ENCODE results near the gene LRMDA. TPM values are rescaled to one million over a fixed set of nuclear protein-coding genes. Genes with fewer than 3 reads are reported as not detected.

Gene LRMDA
- total and polyA plus RNA-seq, 10 of the 15 experiments (the other 5 are each of a cell fraction or from before 2014, with no cell fraction given): 0.07 to 0.54 (median 0.29) TPM; not detected in 4

GRCh38 chr10:76218035-76218434 lies 786.6 kb downstream of the LRMDA start:
- CTCF ChIA-PET: interaction anchor here (1.0 kb wide), 1 partner anchor 10 kb away, joined by 3 read pairs; no protein-coding TSS in a partner anchor
- H3K4me1 ChIP-seq (ENCODE audit: control insufficient read depth, insufficient read depth, low read length): no peaks in the 10 kb centered on the region
- H3K79me2 ChIP-seq (ENCODE audit: control insufficient read depth, insufficient read depth, low read length): no peaks in the 10 kb centered on the region
- no peaks in the 10 kb centered on the region for H3K27me3 ChIP-seq (replicated peaks in 1 of 2; ENCODE audit: control insufficient read depth in 2 of 2, insufficient read depth in 2 of 2, low read length in 1 of 2)
- no peak overlapping the region for H2AFZ ChIP-seq (ENCODE audit: control insufficient read depth, low read depth, low read length)
- ATAC-seq (no peak), FAIRE-seq (no peak), DNase-seq (ENCODE audit: low read depth, low spot score) (no peak)
- H3K9ac ChIP-seq (ENCODE audit: control insufficient read depth, insufficient read depth, low read length): no peak overlapping the region
- H3K36me3 ChIP-seq (ENCODE audit: control insufficient read depth in 2 of 2, insufficient read depth in 2 of 2, low read length in 1 of 2): no peaks in the 10 kb centered on the region
- POLR2A ChIA-PET: no interaction called here
- no peaks in the 10 kb centered on the region for H3K9me3 ChIP-seq (replicated peaks; ENCODE audit: control insufficient read depth, insufficient read depth, low read length)
- SMC1A ChIA-PET (ENCODE audit: uncharacterized antibody, unreplicated experiment): interaction anchor here (1.1 kb wide), 1 partner anchor 80 kb away, joined by 4 read pairs; no protein-coding TSS in a partner anchor
- WGBS (ENCODE audit: insufficient coverage, insufficient replicate concordance, low lambda C conversion rate, missing lambda C conversion rate): 22% methylated on average over 6 of the region's 6 CpGs
- no peak overlapping the region for H3K27ac ChIP-seq (ENCODE audit: control insufficient read depth, insufficient read depth)
- in situ Hi-C loops (cut with MboI) (no loop called here), intact Hi-C loops (cut with micrococcal nuclease; ENCODE audit: unreplicated experiment) (no loop called here)
- H3K4me2 ChIP-seq (ENCODE audit: control insufficient read depth, insufficient read depth): no peak overlapping the region
- RAD21 ChIA-PET (ENCODE audit: unreplicated experiment): no interaction called here
- H4K20me1 ChIP-seq (ENCODE audit: control insufficient read depth, insufficient read depth): no peaks in the 10 kb centered on the region
- TF ChIP-seq FOXK2 (IDR thresholded peaks at IDR 0.05): no peak
- no peak for TF ChIP-seq TBL1XR1 (IDR thresholded peaks at IDR 0.05; ENCODE audit: low read depth, low read length)
- H3K4me3 ChIP-seq: no peak overlapping the region
- no TSS peak for BruUV-seq (replicated peaks)

- intact Hi-C loops (cut with micrococcal nuclease; ENCODE audit: unreplicated experiment): no loop called here
- no peaks in the 10 kb centered on the region for H3K79me2 ChIP-seq (ENCODE audit: control insufficient read depth, insufficient read depth, low read length)
- no TSS peak for BruUV-seq (replicated peaks)
- no peak overlapping the region for H3K9ac ChIP-seq (ENCODE audit: control insufficient read depth, insufficient read depth, low read length)
- no peaks in the 10 kb centered on the region for H3K36me3 ChIP-seq (ENCODE audit: control insufficient read depth in 2 of 2, insufficient read depth in 2 of 2, low read length in 1 of 2)
- H4K20me1 ChIP-seq (ENCODE audit: control insufficient read depth, insufficient read depth): no peaks in the 10 kb centered on the region
- no peaks in the 10 kb centered on the region for H3K9me3 ChIP-seq (replicated peaks; ENCODE audit: control insufficient read depth, insufficient read depth, low read length)
- FAIRE-seq (no peak), DNase-seq (ENCODE audit: low read depth, low spot score) (no peak), ATAC-seq (no peak)
- RAD21 ChIA-PET (ENCODE audit: unreplicated experiment): no interaction called here
- no peaks in the 10 kb centered on the region for H3K27me3 ChIP-seq (replicated peaks in 1 of 2; ENCODE audit: control insufficient read depth in 2 of 2, insufficient read depth in 2 of 2, low read length in 1 of 2)
- SMC1A ChIA-PET (ENCODE audit: uncharacterized antibody, unreplicated experiment): interaction anchor here (0.6 to 1.7 kb wide), 3 partner anchors 14 to 677 kb away, joined by 3 to 4 read pairs (median 4); no protein-coding TSS in a partner anchor
- CTCF ChIA-PET: no interaction called here
- H3K4me2 ChIP-seq (ENCODE audit: control insufficient read depth, insufficient read depth): no peak overlapping the region
- no peak overlapping the region for H3K27ac ChIP-seq (ENCODE audit: control insufficient read depth, insufficient read depth)
- in situ Hi-C loops (cut with MboI): no loop called here
- no peak overlapping the region for H3K4me3 ChIP-seq
- 25% methylated on average over 5 of the region's 5 CpGs for WGBS (ENCODE audit: insufficient coverage, insufficient replicate concordance, low lambda C conversion rate, missing lambda C conversion rate)
- no peaks in the 10 kb centered on the region for H3K4me1 ChIP-seq (ENCODE audit: control insufficient read depth, insufficient read depth, low read length)
- H2AFZ ChIP-seq (ENCODE audit: control insufficient read depth, low read depth, low read length): no peak overlapping the region
- TF ChIP-seq ZBTB4 (CRISPR knock-in tag; IDR thresholded peaks at IDR 0.05) (no peak), BMI1 (IDR thresholded peaks at IDR 0.05; ENCODE audit: borderline replicate concordance) (no peak), SREBF2 (IDR thresholded peaks at IDR 0.05; ENCODE audit: low read length) (no peak), EZH2 (IDR thresholded peaks at IDR 0.05; ENCODE audit: borderline replicate concordance, control insufficient read depth, low read depth, low read length) (no peak), ATF2 (IDR thresholded peaks at IDR 0.05; ENCODE audit: low read length) (no peak), CHD2 (IDR thresholded peaks at IDR 0.05; ENCODE audit: borderline replicate concordance, low read depth, low read length) (no peak), SRF (IDR thresholded peaks at IDR 0.05; ENCODE audit: low read depth in 2 of 2, low read length in 2 of 2) (no peak)
- POLR2A ChIA-PET: no interaction called here
Observed at GRCh38 chr10:76229341-76229740, 797.9 kb downstream of the LRMDA start.

Measured in GM12878 (cell line).